HL-60/S4 (cell line): Measurements from ENCODE around the gene MAP3K4.

Experiments used
- in situ Hi-C: fragments of 300-500 bp; cut with MboI; formaldehyde crosslinking; loops from 2 replicates; pipeline ENCODE4 v1.14.3; 2022; ENCODE audit warnings: low sequenced_read_pairs

Gene MAP3K4

GRCh38 chr6:160998766-160999165 lies 7.2 kb downstream of the MAP3K4 start:
- in situ Hi-C loops, result no loop called here

- in situ Hi-C loops, result no loop called here
Observed at GRCh38 chr6:160999516-160999915, 7.9 kb downstream of the MAP3K4 start.

- in situ Hi-C loops, result no loop called here
Observed at GRCh38 chr6:161000632-161001031, 9.1 kb downstream of the MAP3K4 start.

GRCh38 chr6:161001421-161001820 lies 9.9 kb downstream of the MAP3K4 start:
- in situ Hi-C loops, result no loop called here

DNA sequence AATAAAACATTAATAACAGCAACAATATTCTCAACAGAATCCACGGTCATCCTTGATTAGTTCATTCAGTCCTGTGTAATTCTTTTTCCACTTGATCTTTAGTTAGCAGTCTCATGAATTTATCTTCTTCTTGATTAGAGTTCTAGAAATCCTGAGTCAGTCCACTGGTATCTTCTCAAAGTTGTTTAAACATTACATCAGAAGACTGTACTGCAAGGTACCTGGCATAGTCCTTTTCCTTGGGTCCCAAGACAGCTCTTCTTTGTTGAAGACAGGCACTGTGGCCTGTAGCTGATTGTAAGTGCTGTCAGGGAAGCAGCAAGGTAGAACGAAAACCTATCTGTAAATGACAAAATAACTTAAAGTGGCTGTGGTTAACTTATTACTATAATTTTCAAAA lies 11.8 kb downstream of the MAP3K4 start:
- in situ Hi-C loops, result no loop called here

GRCh38 chr6:161008245-161008644 lies 16.7 kb downstream of the MAP3K4 start:
- in situ Hi-C loops, result no loop called here

DNA sequence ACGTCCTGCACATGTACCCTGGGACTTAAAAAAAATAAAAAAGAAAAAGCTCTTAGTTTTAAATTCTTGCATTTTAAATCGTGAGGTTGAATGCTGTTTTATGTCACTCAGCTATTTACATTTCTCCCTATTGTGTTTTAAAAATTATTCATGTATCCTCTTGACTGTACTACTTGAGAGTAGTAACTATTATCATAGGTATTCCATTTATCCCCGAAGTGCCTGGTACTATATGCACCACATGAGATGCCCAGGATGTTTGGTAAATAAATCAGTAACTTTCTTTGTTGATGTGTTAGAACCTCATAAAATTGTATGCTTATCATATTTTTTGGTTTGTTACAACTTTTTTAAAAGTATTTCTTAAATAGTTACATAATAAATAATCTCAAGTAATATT lies 18.4 kb downstream of the MAP3K4 start:
- in situ Hi-C loops, result no loop called here

DNA sequence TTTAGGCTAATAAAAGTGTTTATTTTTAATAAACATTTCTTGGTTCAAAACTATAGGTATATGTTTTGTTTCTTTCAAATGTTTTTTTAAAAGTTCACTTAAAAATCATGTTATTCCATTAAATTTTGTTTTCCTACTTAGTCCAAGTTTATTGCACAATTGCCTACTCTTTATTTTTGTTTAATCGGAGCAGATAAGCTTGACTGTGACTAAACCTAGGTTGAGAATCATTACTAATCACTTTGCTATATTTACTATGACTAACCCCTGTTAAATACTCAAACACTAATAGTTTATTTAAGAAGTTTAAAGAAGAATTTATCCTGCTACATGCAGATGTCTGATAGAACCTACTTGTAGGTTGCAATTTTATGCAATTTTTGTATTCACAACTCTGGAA lies 18.8 kb downstream of the MAP3K4 start:
- in situ Hi-C loops, result no loop called here

DNA sequence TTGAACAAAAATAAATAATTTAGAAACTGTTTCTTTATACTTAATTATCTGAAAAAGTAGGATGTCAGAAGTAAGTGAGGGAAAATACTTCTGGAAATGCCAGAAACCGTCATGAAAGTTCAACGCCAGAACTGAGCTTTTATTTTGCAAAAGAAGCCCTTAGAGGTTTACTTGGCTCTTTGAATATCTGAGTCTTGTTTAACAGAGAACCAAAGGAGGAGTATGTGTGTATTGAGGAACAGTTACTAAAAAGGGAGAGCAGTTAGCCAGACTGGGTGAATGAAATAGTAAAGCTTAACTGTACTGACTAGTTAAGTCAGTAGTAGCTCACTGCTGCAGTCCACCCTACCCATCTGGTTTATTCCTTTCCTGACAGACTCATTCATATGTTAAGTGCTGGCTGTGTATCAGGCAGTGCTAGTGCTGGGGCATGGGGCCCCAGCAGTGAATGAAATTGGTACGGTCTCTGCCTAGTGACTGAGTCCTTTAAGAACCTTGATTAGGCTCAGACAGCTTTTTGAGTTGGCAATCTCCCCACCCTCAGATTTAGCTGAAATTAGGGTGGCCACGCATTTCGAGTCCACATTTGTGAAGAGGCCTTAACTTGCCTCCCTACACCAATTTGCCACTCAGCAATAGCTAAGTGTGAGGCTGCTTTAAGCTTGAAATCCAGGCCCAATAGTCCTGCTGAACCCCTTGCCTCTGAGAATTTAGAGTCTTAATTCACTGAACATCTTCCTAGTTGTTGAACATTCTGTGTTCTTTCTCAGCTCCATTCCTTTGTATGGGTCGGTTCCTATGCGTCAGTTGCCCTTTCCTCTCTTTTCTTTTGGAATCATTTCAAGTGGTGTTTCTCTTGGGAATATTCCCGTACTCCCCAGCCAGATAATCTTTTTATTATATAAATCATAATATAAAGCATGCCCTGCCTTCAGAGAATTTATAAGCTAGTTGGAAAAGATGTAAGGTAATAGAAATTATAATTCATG lies 20.2 kb downstream of the MAP3K4 start:
- in situ Hi-C loops, result no loop called here

DNA sequence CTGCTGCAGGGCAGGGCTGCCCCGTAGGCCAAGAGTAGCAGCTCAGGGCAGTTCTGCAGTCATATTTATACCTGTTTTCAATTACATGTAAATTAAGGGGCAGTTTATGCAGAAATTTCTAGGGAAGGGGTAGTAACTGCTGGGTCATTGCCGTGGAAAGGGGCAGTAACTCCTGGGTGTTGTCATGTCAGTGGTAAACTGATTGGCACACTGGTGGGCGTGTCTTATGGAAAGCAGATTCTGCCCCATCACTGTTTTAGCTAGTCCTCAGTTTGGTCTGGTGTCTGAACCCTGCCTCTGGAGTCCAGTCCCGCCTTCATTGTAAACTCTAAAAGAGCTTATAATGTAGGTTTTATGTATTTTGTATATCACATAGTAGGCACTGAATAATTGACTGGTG lies 22.1 kb downstream of the MAP3K4 start:
- in situ Hi-C loops, result no loop called here

DNA sequence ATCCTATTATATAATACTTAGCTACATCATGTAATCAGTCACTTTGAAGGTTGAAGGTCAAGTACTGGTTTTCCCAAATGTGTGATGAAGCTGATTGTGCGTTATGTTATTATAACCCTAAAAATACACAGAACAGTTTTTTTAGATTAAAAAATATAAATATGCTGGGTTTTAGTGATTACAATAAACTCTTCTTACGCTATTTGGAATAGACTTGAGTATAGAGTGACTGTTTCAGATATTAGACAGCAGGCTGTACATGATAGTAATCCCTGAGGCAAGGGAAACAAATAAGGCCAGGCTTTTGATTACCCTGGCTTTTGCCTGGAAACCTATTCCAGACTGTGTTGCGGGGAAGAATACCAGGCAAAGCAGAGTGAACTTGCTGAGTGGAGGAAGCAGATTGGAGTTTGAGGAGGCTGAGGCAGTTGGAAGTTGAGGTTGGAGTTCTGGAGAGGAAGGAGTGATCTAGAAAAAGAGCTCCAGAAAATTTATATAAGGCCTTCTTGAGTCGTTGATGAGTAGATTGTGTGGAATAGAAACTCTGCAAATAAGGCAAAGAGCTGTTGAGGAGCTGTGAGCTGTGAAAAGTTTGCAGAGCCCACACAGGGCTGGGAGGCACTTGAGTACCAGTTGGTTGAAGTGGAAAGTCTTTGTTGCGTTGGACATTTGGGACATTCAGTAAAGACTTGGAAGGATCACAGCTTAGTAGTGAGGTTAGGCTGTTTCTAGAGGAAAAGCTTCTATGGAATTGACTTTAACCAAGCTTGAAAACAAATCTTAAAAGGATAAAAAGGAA lies 26.4 kb downstream of the MAP3K4 start:
- in situ Hi-C loops, result no loop called here

DNA sequence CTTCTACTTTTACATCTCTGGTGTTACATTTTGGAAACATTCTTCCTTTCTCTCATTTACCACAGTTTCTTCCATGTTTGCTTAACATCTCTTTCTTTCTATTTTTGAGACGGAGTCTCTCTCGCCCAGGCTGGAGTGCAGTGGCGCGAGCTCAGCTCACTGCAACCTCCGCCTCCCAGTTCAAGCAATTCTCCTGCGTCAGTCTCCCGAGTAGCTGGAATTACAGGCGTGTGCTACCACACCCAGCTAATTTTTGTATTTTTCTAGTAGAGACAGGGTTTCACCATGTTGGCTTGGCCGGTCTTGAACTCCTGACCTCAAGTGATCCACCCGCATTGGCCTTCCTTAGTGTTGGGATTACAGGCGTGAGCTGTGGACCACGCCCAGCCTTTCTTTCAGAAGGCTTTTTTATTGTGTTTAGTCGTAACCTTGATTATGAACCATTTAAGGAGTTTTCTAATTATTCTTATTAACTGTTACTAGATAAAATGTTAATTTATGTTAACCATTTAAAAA lies 27.8 kb downstream of the MAP3K4 start:
- in situ Hi-C loops, result no loop called here

DNA sequence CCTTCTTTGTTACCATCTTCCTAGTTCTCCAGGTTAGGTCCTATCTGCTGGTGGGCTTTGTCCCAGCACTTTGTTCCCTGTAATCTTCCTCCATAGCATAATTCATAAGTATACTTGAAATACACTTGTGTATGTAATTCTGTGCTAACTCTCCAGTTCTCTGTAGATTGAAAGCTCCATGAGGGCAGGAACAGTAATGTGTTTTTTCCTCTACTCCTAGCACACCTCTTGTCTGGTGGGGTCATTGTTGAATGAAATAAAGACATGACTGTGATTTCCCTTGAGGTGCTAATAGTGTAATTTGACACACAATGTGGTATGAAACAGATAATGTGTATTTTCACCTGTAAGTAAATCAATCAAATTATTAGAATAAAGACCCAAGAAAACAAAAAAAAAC lies 30.0 kb downstream of the MAP3K4 start:
- in situ Hi-C loops, result no loop called here

DNA sequence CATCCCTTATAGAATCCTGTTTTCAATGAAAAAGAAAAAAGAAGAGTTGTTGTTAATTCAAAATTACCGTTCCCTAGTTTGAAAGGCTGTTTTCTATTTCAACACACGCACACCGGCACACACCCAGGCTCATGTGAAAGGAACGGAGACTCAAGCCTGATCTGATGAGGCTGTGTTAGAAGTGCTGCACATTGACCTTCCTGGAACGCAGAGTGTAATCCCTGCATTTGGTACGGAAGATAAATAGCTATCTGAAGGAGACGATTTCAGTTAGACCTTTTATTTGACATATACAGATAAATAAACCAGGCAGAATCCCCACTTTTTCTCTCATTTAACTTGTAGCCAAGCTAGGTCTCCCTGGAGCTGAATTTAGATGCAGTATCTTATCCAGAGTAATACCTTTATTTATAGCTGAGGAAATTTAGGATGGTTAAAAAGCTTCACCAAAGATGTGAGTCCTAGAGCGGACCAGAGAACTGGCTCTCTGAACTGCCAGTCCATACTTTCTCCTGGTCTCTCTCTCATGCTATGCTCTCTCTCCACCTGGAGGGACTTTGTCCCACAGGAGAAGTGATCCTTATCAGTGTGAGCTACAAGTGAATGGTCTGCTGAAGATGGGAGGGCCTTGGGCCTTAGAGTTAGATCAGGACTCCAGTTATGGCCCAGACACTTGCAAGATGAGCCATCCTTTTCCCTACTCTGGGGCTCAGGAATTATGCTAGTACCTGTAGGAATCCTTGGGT lies 30.6 kb downstream of the MAP3K4 start:
- in situ Hi-C loops, result no loop called here

GRCh38 chr6:161023316-161023715 lies 31.7 kb downstream of the MAP3K4 start:
- in situ Hi-C loops, result no loop called here

DNA sequence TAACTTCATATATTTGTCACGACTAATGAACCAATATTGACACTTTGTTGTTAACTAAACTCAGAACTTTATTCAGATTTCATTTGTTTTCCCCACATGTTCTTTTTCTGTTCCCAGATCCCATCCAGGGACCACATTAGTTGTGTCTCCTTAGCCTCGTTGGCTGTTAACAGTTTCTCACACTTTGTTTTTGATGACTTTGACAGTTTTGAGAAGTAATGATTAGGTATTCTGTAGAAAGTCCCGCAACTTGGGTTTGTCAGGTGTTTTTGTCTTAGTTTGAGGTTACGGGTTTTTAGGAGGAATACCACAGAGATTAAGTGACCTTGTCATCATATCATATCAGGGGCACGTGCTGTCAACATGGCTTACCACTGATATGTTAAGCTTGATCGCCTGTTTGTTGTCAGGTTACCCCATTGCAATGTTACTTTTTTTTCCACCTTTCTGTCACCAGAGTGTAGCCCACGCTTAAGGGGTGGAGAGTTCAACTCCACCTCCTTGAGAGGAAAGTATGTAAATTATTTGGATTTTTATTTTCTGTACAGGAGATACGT lies 32.9 kb downstream of the MAP3K4 start:
- in situ Hi-C loops, result no loop called here

DNA sequence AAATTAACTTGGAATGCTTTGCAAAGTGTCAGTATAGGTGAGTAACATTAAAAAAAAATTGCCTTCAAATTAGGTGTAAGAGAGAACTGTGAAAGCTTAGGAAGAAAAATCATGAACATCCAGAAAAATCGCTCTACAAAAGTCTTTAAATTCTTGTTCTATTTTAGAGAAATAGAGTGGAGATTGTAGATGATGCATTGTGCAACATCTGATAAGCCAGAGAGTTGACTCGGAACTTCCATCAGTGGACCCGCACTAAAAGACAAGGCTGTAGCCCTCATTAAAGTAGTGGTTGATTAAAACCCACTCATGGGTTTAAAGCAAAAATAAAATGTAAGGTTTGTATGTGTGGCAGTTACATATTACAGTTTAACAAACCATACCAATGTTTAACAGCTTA lies 35.8 kb downstream of the MAP3K4 start:
- in situ Hi-C loops, result no loop called here

DNA sequence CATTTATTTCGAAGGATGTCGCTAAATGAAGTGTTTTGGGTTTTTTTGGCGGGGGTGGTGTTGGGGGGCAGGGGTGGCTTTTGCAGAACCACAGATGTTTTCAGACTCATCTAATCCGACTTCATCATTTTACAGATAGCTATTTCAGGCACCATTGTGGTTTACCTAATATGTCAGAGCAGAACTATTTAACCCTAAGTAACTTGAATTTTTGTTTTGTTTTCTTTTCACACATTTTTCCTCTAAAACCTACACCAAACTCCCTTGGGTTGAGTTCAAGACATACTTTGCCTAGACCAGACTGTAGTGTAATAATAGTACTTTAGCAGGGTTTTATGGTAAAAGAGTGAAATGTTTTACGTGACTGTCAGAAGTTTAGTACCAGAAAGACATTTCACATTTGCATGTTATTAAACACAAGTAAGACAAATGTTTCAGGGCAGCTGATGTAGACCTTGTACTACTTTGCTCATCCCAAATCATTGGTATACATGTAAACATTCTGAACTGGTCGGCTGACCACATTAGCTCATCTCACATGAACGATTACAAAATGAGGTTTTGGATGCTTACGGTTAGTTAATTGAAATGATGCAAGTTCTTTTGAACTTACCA lies 37.7 kb downstream of the MAP3K4 start:
- in situ Hi-C loops, result no loop called here

GRCh38 chr6:161031721-161032495 lies 40.3 kb downstream of the MAP3K4 start:
- in situ Hi-C loops, result no loop called here
